ENCODE measurements around the gene CHST4.
"Not testable (repeated sequence)": the region's sequence is repeated elsewhere in the genome, so short reads cannot be mapped to it uniquely, and the experiment has no call there.

Gene CHST4

DNA sequence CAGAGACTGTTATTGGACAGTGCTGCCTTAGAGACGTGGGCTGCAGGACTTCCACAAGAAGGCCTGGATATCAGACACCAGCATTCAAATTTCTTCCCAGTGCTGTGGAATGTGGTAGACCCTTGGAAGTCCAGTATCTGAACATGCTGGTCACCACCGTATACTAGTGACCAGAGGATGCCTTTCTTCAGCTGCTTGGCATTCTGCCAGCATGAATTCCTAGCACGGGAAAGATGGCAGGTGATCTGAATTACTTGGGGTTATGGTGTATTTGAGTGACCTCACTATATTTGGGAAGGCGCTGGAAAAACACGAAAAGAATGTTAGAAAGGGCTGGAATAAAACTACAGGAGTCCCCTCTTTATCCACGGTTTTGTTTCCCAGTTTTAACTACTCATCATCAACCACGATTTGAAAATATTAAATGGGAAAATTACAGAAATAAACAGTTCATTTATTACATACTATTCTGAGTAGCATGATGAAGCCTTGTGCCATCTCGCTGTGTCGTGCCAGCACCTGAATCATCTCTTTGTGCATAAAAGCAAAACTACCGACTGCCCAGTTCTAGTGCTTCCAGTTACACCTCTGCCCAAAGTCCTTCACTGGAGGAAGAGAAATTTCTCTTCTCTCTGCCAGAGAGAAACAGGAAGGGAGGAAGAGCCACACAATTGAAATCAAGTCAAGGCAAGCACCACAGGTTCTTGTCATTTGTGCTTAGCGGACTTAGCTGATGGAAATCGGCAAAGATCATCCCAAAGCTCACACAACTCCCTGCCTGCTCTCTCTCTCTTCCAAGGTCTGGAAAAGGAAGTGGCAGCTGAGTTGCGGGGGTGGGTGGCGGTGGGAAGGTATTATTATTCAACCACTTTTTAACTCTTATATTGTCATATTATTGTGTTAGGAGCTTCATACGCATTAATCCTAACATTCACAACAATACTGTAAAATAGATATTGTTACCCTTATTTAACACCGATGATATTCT, 1.4 kb upstream of the CHST4 start:
- DNase-seq (ENCODE audit: low read depth) = no peak

DNA sequence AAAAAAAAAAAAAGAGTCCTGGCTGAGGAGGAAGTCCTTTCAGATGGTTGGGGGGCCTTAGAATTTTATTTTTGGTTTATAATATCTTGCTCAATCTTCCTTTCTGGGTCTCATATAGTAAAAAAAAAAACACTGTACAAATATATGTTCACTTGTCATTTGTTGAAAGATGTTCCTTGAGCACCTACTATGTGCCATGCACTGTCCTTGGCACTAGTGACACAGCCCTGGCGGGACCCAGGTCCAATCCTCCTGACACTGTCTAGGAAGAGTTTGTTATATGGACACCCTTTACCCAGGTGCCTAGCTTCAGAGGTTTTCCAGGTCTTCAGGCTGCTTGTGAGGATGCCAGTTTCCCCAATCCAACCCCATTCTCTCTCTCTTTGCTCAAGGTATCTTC, 2.0 kb downstream of the CHST4 start:
- no peak for DNase-seq (ENCODE audit: low read depth)

DNA sequence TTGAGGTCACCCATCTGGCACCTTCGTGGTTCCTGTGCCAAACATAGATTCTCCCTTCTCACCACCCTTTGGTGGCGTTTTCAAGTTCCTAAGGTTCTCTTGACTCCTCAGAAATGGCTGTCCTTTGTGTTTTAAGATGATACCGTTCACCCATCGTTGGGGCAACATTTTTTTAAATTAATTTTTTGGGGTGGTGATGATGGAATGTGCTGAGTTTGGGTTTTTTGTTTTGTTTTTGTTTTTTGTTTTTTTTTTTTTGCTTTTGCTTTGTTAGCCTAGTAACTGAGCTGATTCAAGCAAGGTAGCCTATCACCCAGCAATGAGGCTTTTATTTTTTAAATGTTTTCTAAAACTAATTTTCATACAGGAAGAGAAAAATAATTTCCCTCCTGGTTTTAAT, 2.6 kb downstream of the CHST4 start:
- DNase-seq (ENCODE audit: low read depth) = no peak

DNA sequence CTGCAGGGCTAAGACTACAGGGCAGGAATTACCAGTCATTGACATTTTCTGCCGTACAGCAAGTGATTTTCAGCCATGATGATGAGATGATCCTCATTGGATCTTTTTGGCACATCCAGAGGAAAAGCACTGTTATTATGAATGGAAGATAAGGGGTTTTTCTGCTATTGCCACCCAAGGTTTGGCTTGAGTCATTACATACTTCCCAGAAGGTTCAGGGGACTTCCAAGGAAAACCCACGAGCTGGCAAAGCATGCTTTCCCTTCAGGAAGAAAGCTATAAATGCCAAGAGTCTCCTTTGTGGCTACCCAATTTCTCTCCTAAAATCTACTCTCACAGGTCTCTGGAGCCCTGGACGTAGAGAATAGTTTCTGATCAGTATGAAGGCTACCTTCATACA, 6.1 kb downstream of the CHST4 start:
- DNase-seq (ENCODE audit: low read depth) = no peak

DNA sequence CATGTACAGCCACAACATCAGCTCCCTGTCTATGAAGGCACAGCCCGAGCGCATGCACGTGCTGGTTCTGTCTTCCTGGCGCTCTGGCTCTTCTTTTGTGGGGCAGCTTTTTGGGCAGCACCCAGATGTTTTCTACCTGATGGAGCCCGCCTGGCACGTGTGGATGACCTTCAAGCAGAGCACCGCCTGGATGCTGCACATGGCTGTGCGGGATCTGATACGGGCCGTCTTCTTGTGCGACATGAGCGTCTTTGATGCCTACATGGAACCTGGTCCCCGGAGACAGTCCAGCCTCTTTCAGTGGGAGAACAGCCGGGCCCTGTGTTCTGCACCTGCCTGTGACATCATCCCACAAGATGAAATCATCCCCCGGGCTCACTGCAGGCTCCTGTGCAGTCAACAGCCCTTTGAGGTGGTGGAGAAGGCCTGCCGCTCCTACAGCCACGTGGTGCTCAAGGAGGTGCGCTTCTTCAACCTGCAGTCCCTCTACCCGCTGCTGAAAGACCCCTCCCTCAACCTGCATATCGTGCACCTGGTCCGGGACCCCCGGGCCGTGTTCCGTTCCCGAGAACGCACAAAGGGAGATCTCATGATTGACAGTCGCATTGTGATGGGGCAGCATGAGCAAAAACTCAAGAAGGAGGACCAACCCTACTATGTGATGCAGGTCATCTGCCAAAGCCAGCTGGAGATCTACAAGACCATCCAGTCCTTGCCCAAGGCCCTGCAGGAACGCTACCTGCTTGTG, 10.7 kb downstream of the CHST4 start:
- no peak for DNase-seq (ENCODE audit: low read depth)

DNA sequence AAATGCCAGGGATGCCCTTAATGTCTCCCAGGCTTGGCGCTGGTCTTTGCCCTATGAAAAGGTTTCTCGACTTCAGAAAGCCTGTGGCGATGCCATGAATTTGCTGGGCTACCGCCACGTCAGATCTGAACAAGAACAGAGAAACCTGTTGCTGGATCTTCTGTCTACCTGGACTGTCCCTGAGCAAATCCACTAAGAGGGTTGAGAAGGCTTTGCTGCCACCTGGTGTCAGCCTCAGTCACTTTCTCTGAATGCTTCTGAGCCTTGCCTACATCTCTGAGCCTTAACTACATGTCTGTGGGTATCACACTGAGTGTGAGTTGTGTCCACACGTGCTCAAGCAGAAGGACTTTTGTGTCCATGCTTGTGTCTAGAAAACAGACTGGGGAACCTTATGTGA, 11.4 kb downstream of the CHST4 start:
- no peak for DNase-seq (ENCODE audit: low read depth)

DNA sequence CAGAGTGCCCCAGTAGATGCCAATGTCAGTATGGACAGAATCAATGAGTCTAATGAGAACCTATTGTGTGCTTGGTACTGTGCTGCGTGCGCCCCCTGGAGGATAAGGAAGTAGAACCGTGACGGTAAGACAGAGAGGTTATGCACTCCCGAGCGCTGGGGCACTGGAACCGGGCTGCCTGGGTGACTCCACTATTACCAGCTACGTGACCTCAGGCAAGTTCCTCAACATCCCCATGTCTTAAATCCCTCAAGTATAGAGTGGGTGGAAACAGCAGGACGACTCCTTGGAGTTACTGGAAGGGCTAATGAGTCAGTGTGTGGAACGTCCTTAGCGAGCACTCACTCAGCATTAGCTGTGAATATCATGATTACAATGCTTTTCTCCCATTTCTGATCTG, 16.2 kb downstream of the CHST4 start:
- peak; percentile 15 for DNase-seq (ENCODE audit: low read depth)

DNA sequence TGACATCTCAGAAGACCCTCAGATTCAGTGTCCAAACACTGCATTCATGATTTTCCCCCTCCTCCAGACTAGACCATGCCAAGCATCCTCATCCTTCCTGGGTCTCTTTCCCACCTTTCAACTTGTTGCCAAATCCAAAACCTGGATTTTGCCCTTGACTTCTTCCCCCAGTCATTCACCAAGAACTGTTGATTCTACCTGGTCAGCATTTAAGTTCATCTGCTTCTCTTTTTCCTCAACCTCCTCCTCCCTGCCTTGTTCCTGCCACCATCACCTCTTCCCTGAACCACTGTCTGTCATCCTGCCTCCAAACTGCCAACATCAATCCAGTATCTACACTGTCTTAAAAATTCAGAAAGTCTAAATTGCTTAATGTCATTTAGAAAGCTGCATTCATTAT, 20.9 kb downstream of the CHST4 start:
- no peak for DNase-seq (ENCODE audit: low read depth)

DNA sequence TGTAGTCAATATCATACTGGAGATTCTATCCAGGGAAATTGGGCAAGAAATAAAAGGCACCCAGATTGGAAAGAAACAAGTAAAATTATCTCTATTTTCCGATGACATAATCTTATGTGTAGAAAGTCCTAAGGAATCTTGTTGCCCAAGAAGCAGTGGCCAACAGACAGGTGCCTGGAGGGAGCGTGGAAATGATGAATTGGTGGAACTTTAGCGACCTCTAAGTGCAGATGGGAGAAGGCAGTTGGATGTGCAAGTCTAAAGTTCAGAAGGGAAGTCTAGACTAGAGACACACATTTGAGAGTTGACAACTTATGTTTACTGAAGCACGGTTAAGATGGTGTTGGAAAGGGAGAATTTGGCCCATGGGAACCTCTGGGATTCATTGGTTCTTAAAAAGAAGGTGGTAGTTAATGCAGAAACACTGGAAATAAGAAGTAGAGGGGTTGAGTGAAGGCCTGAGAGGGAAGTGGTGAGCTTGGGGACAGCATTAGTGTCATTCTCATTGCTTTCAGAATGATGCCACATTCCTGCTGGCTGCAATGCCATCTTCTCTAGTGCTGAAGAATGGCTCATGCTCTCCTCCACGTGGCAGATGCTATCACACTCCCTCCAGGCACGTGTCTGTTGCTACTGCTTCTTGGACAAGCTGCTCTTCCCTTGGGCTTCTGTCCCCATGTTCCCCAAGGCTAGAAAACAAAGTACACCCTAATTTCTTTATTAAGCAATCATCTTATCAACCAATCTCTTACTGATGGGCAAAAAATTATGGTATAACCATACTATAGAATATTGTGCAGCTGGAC, 26.7 kb downstream of the CHST4 start:
- no peak for DNase-seq (ENCODE audit: low read depth)

DNA sequence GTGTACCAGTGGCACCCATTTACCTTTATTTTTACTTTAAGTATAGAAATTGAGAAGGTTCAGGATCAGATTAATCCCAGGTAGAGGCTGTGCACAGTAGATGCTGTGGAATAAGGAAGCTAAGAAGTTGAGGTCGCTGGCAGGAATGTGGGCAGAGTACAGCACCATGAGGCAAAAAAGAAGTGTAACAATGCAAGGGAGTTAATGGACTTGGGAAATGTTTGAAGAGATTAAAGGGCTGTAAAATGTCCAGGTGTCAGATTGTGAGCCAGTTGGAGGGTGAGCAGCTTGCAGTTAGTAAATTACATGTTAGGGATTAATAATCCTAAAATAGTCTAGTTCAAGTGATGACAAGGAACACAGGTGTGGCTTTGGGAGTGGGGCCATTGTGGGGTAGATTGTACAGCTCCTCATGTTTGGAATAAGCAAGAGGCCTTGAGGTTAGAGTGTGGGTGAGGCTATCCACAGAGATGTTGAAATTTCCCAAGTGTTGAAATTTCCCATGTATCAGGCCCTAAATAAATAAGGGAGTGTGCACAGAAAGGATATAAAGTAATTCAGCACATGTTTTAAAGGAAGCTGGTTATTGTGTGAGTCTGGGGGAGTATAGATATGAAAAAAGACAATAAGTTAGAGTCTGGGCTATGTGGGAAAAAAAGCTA, 29.1 kb downstream of the CHST4 start:
- DNase-seq (ENCODE audit: low read depth) = no peak

DNA sequence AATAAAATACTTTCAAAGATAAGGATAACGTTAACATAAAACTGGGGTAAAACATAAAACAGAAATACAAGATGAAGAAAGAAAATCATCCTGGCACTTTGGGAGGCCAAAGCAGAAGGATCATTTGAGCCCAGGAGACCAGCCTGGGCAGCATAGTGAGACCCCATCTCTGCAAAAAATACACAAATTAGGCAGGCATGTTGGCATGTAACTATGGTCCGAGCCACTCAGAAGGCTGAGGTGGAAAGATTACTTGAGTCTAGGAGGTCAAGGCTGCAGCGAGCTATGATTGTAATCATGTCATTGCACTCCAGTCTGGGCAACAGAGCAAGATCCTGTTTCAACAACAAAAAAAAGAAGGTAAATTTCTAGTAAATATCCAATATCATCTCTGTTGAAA, 31.1 kb downstream of the CHST4 start:
- DNase-seq (ENCODE audit: low read depth) = no peak

DNA sequence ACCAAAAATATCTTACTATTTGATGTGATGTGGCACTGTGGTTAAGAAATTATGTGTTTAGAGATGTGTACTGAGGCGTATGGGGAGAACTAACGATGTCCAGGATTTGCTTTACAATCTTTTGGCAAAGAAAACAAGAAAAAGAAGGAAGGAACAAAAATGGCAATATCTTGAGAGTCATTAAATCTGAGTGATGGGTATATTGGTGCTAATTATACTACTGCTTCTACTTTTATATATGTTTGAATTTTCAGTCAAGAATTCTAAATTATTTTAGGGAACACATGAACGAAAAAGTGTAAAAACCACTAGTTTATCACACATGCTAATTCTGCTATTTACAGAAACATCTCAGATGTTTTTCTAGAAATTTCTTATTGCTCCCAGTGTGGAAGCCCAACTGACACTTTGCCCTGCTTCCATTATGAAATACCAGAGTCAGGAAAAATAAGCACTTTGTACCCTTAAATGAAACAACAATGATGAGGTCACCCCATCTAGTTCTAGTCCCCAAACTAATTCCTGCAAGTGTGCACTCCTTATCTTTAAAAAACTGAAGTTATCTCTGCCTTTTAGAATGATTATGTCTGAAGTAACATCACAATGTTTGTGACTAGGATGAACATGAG, 31.8 kb downstream of the CHST4 start:
- DNase-seq (ENCODE audit: low read depth) = no peak

DNA sequence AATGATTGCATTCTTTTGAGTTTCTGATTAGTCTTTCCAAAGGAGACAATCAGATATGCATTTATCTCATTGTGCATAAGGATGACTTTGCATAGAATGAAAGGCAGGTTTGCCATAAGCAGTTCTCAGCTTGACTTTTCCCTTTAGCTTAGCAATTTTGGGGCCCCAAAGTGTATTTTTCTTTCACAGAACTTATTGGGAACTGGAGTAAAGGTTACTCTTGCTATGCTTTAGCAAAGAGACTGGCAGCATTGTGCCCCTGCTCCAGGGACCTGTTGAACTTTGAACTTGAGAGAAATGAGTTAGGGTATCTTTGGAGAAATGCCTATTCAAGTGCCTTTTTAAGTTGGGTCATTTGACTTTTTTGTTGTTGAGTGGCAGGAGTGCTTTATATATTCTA, 33.6 kb downstream of the CHST4 start:
- DNase-seq (ENCODE audit: low read depth) = no peak

DNA sequence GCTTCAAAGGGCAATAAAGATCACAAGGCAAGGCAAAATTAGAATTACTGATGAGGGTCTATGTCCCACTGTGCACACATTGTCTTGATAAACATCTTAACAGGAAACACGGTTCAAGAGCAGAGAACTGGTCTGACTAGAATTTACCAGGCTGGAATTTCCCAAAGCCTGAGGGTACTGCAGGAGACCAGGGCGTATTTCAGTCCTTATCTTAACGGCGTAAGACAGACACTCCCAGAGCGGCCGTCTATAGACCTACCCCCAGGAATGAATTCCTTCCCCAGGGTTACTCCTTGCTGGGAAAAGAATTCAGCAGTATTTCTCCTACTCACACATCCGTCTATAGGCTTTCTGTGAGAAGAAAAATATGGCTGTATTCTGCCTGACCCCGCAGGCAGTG, 35.7 kb downstream of the CHST4 start:
- DNase-seq (ENCODE audit: low read depth) = not testable (repeated sequence)

DNA sequence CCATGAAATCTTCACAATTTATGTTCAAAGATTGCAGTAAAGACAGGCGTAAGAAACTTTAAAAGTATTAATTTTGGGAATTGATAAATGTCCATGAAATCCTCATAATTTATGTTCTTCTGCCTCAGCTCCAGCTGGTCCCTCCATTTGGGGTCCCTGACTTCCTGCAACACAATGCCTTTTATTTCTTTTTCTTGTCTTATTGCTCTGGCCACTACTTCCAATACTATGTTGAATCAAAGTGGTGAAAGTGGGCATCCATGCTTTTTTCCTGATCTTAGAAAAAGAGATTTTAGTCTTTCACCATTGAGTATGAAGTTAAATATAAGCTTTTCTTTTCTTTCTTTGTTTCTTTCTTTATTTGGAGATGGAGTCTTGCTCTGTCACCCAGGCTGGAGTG, 36.3 kb downstream of the CHST4 start:
- no peak for DNase-seq (ENCODE audit: low read depth)

DNA sequence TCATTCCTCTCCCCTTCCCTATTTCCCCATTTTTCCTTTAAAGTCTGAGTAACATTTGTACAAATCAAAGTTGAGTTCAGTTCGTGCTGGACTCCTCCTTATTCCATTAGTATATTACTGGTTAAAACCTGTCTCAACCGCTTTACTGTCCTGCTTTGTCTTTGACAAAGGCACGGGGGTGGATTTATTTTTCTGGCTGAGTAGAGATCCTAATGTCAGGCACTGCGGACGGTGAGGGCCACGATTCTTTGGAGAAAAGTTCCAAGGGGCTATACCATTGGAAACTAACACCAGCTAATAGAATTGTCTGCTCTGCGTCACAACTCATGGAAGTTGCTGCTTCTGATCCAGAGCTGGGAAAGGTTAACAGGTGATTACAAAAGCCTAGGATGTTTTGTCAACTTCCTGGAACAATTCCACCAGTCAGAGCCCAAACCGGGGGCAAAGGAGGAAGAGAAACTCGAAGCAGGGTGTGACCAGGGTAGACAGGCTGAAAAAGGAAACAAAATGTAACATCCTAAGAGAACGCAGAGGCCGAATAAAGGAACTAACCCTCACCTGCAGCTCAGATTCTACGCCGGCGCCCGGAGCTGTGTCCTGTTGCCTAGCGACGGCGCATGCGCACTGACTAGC, 38.2 kb downstream of the CHST4 start:
- DNase-seq (ENCODE audit: low read depth) = no peak

DNA sequence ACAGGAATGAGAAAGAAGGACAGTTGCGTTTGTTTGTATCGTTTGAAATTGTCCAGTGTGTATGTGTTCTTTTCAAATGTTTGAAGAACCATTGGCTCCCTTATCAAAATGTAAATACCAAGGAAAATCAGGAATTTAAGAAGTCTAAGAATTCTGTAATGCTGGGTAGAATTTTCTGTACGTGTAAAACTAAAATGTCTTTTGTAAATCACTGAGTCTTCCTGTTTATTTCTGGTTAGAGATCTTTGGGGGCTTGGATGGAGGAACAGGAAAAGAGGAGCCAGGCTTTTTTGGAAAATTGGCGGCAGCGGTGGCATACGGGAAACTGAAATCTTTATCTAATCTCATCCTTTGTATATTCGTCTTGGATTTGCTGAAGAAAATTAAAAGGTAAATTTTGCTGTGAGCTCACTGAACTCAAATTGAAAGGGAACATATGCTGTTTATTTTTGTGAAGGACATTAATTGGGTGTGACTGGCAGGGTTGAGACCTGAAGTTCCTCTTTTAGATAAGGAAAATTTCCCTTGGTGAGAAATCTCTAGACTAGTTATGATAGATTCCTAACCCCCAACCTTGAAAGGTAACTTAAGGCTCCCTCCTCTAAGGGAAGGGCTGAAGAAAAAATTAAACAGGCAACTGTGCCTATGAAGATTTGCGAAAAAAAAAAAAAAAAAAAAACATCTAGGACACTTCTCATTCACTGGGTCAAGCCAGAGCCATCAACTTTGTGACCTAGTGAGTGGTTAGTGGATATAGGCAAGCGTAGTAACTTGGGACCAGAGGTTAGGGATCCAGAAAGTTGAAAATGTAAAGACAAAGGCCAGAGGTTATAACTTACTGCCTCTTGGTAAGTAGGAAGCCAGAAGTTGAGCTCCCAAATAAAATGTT, 39.8 kb downstream of the CHST4 start:
- no peak for DNase-seq (ENCODE audit: low read depth)

DNA sequence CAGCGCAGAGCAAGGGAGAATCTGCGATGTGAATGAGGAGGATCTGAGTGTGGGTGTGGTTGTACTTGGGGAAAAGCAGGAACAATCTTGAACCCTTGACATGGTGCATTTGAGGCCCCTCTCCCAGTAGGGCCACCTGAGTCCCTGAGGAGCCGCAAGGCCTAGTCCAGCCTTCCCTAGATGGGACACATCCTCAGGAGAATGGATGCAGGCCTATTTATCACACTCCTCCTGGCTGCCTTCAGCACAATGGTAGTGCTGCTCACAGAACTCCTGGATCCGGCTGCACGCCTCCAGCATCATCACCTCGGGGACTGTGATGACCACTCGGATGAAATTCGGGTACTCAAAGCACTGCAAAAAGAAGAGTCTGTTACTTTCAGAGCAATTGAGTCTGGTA, 41.7 kb downstream of the CHST4 start:
- DNase-seq (ENCODE audit: low read depth) = no peak

DNA sequence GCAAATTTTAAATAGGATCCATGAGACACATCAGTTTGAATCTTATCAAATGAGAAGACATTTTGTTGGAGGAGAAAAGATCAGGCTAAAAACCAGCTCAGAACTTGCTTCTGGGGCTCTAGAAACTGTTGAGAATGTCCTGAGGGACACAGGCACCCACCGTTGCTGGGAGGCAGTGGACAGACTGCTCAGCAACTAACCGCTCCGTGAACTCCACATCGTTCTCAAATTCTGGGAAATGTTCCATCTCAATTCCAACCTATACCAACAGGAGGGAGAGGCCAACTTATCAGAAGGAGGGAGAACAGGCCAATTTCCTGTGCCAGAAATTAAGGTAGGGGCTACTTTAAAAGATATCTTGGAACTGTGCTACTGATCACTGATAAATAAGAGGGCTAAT, 42.3 kb downstream of the CHST4 start:
- DNase-seq (ENCODE audit: low read depth) = no peak

DNA sequence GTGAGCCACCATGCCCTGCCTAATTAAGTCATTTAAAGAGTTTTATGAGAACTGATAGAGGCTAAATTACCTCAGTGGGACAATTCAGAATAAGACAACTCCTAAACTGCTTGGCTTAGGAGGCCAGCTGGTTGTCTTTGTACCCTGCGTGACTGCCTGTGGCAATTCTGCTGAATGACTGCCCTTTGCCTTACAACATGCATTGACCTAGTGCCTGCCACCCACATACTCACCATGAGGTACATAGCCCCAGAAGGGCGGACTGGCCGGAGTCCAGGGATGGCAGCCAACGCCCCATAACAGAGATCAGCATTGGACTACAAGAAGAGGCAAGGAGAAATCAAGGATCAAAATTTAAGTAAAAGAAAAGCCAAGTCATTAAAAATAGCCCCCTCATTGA, 43.4 kb downstream of the CHST4 start:
- no peak for DNase-seq (ENCODE audit: low read depth)

Data from stimulated activated CD8-positive, alpha-beta memory T cell treated with anti-CD3 and anti-CD28 coated beads, Interleukin-12 subunit alpha, Interleukin-12 subunit beta, amount 100 ng/mL, for 1 hour (primary cell).